HepG2 (cell line): ENCODE results near the gene ADORA2B. TPM values are rescaled to one million over a fixed set of nuclear protein-coding genes. Genes with fewer than 3 reads are reported as not detected.
A peak's percentile ranks its signal among the peaks of the same experiment; 100 is the strongest.

Experiments used
- AKAP8 ChIP-seq: sonication (generic); formaldehyde crosslinking; IDR thresholded peaks from 2 replicates; pipeline ENCODE4 v1.5.1; 2020; ENCODE audit warnings: mild to moderate bottlenecking, missing genetic modification reagents
- ARNT ChIP-seq: fragments of 450-650 bp; IDR thresholded peaks from 2 replicates; pipeline ENCODE4 v1.6.1; 2017
- E2F1 ChIP-seq: sonication (generic); formaldehyde crosslinking; IDR thresholded peaks from 2 replicates; pipeline ENCODE4 v1.5.0; 2020; ENCODE audit warnings: missing genetic modification reagents
- EP300 ChIP-seq, 3 experiments: sonication (generic) in 1 of 3; formaldehyde crosslinking in 1 of 3; IDR thresholded peaks; 2 replicates each; pipeline versions ENCODE4 v1.5.1 to v1.6.1; 2011 to 2020; ENCODE audit warnings: low read depth in 2 of 3, low read length in 2 of 3, borderline replicate concordance in 1 of 3, improper control_type of control experiment in 1 of 3, mild to moderate bottlenecking in 1 of 3, missing genetic modification reagents in 1 of 3, moderate library complexity in 1 of 3
- GABPA ChIP-seq, 2 experiments: IDR thresholded peaks; 2 replicates each; pipeline ENCODE4 v1.6.1; 2011 to 2016; ENCODE audit warnings: low read depth in 2 of 2, low read length in 1 of 2, missing biosample characterization in 1 of 2, missing genetic modification characterization in 1 of 2
- GATAD1 ChIP-seq: IDR thresholded peaks from 2 replicates; pipeline ENCODE4 v1.6.1; 2016; ENCODE audit warnings: missing genetic modification reagents, missing compliant biosample characterization
- GTF2F1 ChIP-seq: fragments of 150-350 bp; IDR thresholded peaks from 2 replicates; pipeline ENCODE4 v1.6.1; 2014; ENCODE audit warnings: low read length
- HBP1 ChIP-seq: IDR thresholded peaks from 2 replicates; pipeline ENCODE4 v1.6.1; 2016; ENCODE audit warnings: low read depth, control low read depth
- IKZF5 ChIP-seq: IDR thresholded peaks from 2 replicates; pipeline ENCODE4 v1.6.1; 2018; ENCODE audit warnings: missing genetic modification reagents, mild to moderate bottlenecking, missing compliant biosample characterization
- NKX3-1 ChIP-seq: sonication (generic); formaldehyde crosslinking; IDR thresholded peaks from 2 replicates; pipeline ENCODE4 v1.5.0; 2020; ENCODE audit warnings: missing genetic modification reagents
- NR2C2 ChIP-seq: sonication (generic); formaldehyde crosslinking; IDR thresholded peaks from 2 replicates; pipeline ENCODE4 v1.4.0; 2020; ENCODE audit warnings: missing genetic modification reagents, mild to moderate bottlenecking, moderate library complexity, borderline replicate concordance
- PHF8 ChIP-seq: sonication (generic); formaldehyde crosslinking; IDR thresholded peaks from 2 replicates; pipeline ENCODE4 v1.5.0; 2020; ENCODE audit warnings: missing genetic modification reagents
- POLR2A ChIP-seq, 2 experiments: IDR thresholded peaks; 2 replicates each; pipeline ENCODE4 v1.6.1; 2011; ENCODE audit warnings: low read depth in 2 of 2, low read length in 2 of 2, mild to moderate bottlenecking in 1 of 2, moderate library complexity in 1 of 2; ENCODE audit not compliant: insufficient read depth in 1 of 2
- RARG ChIP-seq: sonication (generic); formaldehyde crosslinking; IDR thresholded peaks from 2 replicates; pipeline ENCODE4 v1.4.0; 2020; ENCODE audit warnings: low read depth, mild to moderate bottlenecking, missing genetic modification reagents
- RFX5 ChIP-seq: IDR thresholded peaks from 2 replicates; pipeline ENCODE4 v1.6.1; 2011; ENCODE audit warnings: low read depth, low read length, improper control_type of control experiment
- TBP ChIP-seq: sonication (generic); formaldehyde crosslinking; IDR thresholded peaks from 2 replicates; pipeline ENCODE4 v1.5.0; 2020; ENCODE audit warnings: missing genetic modification reagents
- TEAD3 ChIP-seq: optimal IDR thresholded peaks from 2 replicates; pipeline ENCODE3; 2016; ENCODE audit warnings: borderline replicate concordance
- ZBTB25 ChIP-seq: IDR thresholded peaks from 2 replicates; pipeline ENCODE4 v1.6.1; 2018; ENCODE audit warnings: missing genetic modification reagents
- ZC3H13 ChIP-seq: sonication (generic); formaldehyde crosslinking; IDR thresholded peaks from 2 replicates; pipeline ENCODE4 v1.8.1; 2023; ENCODE audit warnings: mild to moderate bottlenecking, missing genetic modification reagents, moderate library complexity
- ZNF441 ChIP-seq: sonication (generic); formaldehyde crosslinking; IDR thresholded peaks from 2 replicates; pipeline ENCODE4 v1.7.0; 2021; ENCODE audit warnings: missing genetic modification reagents, borderline replicate concordance
- ZNF501 ChIP-seq: sonication (generic); formaldehyde crosslinking; IDR thresholded peaks from 2 replicates; pipeline ENCODE4 v1.5.1; 2020; ENCODE audit warnings: mild to moderate bottlenecking, moderate library complexity, missing genetic modification reagents
- ZNF512 ChIP-seq: sonication (generic); formaldehyde crosslinking; IDR thresholded peaks from 2 replicates; pipeline ENCODE4 v1.4.0; 2020; ENCODE audit warnings: mild to moderate bottlenecking, missing genetic modification reagents
- ZNF644 ChIP-seq: IDR thresholded peaks from 2 replicates; pipeline ENCODE4 v1.6.1; 2016; ENCODE audit warnings: low read depth
- ZNF768 ChIP-seq: sonication (generic); formaldehyde crosslinking; IDR thresholded peaks from 2 replicates; pipeline ENCODE4 v1.4.0; 2020; ENCODE audit warnings: missing genetic modification reagents
- polyA plus RNA-seq, 8 experiments: library from polyadenylated mRNA; depleted of rRNA in 3 of 8; stranded (reverse) in 7 of 8; unstranded in 1 of 8; fragments of >200 nt; fragmentation: Illumina TruSeq in 4 of 8; extraction: Trizol in 4 of 8; gene quantifications; 2 replicates each; pipeline versions ENCODE4 v1.2.1 to v1.2.3, GENCODE V29; 2011 to 2016; ENCODE audit warnings: low read depth in 4 of 8, missing spikeins in 1 of 8, mixed read lengths in 1 of 8; ENCODE audit not compliant: insufficient read depth in 1 of 8
- total RNA-seq, 5 experiments: library from RNA; depleted of rRNA; stranded (reverse); fragments of >200 nt; fragmentation: Illumina TruSeq; extraction: Trizol; gene quantifications; 2 replicates each; pipeline ENCODE4 v1.2.3, GENCODE V29; 2016; ENCODE audit warnings: low read depth in 1 of 5

ADORA2B gene
- total and polyA plus RNA-seq, 2 of the 13 experiments (the other 11 are each of a cell fraction or from before 2014, with no cell fraction given), result 10.4 to 20.0 TPM

- TF ChIP-seq TEAD3 (CRISPR knock-in tag), result peak; percentile 68
- peak; percentile 51 to 52; a peak in 3 of 4 replicates for TF ChIP-seq POLR2A (IDR thresholded peaks at IDR 0.05; ENCODE audit: insufficient read depth in 1 of 2, low read depth in 2 of 2, low read length in 2 of 2)
- no peak for TF ChIP-seq RFX5
- TF ChIP-seq NKX3-1 (CRISPR knock-in tag), result 0 out of 2 replicates have a peak, but pooled peaks have one; percentile 68
- TF ChIP-seq IKZF5, result 0 out of 2 replicates have a peak, but pooled peaks have one; percentile 22
- no peak for TF ChIP-seq ZNF644 (CRISPR knock-in tag)
- TF ChIP-seq AKAP8, result no peak
- no peak for TF ChIP-seq GABPA (IDR thresholded peaks at IDR 0.05; ENCODE audit: low read depth, low read length)
- peak; percentile 69 for TF ChIP-seq GABPA (CRISPR knock-in tag; IDR thresholded peaks at IDR 0.05; ENCODE audit: low read depth)
- TF ChIP-seq GATAD1, result no peak
- no peak for TF ChIP-seq RARG (CRISPR knock-in tag)
- TF ChIP-seq E2F1 (CRISPR knock-in tag), result no peak
- no peak for TF ChIP-seq TBP (CRISPR knock-in tag)
- TF ChIP-seq EP300 (IDR thresholded peaks at IDR 0.05; ENCODE audit: low read depth in 2 of 2, low read length in 2 of 2), result peak in 1 of 2 experiments; percentile 23; a peak in 1 of 4 replicates
- TF ChIP-seq EP300 (CRISPR knock-in tag; IDR thresholded peaks at IDR 0.05; ENCODE audit: borderline replicate concordance), result no peak
- TF ChIP-seq PHF8 (CRISPR knock-in tag), result 0 out of 2 replicates have a peak, but pooled peaks have one; percentile 6
- TF ChIP-seq HBP1 (CRISPR knock-in tag), result 0 out of 2 replicates have a peak, but pooled peaks have one; percentile 18
- no peak for TF ChIP-seq NR2C2 (CRISPR knock-in tag)
- TF ChIP-seq ZNF441 (CRISPR knock-in tag), result peak; percentile 41; the same call in 1 of the 2 replicates
- TF ChIP-seq ZBTB25, result 0 out of 2 replicates have a peak, but pooled peaks have one; percentile 32
- no peak for TF ChIP-seq ZNF768
- no peak for TF ChIP-seq ZNF512 (CRISPR knock-in tag)
- TF ChIP-seq ARNT, result no peak
- TF ChIP-seq ZNF501 (CRISPR knock-in tag), result peak; percentile 69; the same call in 1 of the 2 replicates
- no peak for TF ChIP-seq ZC3H13 (CRISPR knock-in tag)
- no peak for TF ChIP-seq GTF2F1
These were observed 21.4 kb downstream of the ADORA2B start (continued) for GRCh38 chr17:15966183-15966878.
